HepG2 (cell line): ENCODE data around the gene IKBIP. TPM values are rescaled to one million over a fixed set of nuclear protein-coding genes. Genes with fewer than 3 reads are reported as not detected.
A peak's percentile ranks its signal among the peaks of the same experiment; 100 is the strongest.

ENCODE experiments used
- AKNA ChIP-seq: sonication (generic); formaldehyde crosslinking; IDR thresholded peaks from 2 replicates; pipeline ENCODE4 v1.4.0; 2020; ENCODE audit warnings: missing genetic modification reagents, borderline replicate concordance
- CBFB ChIP-seq: sonication (generic); formaldehyde crosslinking; IDR thresholded peaks from 2 replicates; pipeline ENCODE4 v1.4.0; 2020; ENCODE audit warnings: missing genetic modification reagents
- HNRNPL ChIP-seq: fragments of 200-400 bp; formaldehyde crosslinking; IDR thresholded peaks from 2 replicates; pipeline ENCODE4 v1.6.1; 2017; ENCODE audit warnings: mild to moderate bottlenecking, low read depth, low read length
- KMT2B ChIP-seq: IDR thresholded peaks from 2 replicates; pipeline ENCODE4 v1.6.1; 2016; ENCODE audit warnings: missing genetic modification reagents, missing compliant biosample characterization
- LBX2 ChIP-seq: sonication (generic); formaldehyde crosslinking; IDR thresholded peaks from 2 replicates; pipeline ENCODE4 v1.5.0; 2020; ENCODE audit warnings: missing genetic modification reagents, mild to moderate bottlenecking, borderline replicate concordance
- MIER2 ChIP-seq: IDR thresholded peaks from 2 replicates; pipeline ENCODE4 v1.6.1; 2016; ENCODE audit warnings: missing biosample characterization, missing genetic modification reagents
- MTF1 ChIP-seq: sonication (generic); formaldehyde crosslinking; IDR thresholded peaks from 2 replicates; pipeline ENCODE4 v1.5.0; 2020; ENCODE audit warnings: missing genetic modification reagents
- NRL ChIP-seq: sonication (generic); formaldehyde crosslinking; IDR thresholded peaks from 2 replicates; pipeline ENCODE4 v1.5.0; 2020; ENCODE audit warnings: missing genetic modification reagents, mild to moderate bottlenecking, moderate library complexity, borderline replicate concordance
- ZFP1 ChIP-seq: IDR thresholded peaks from 2 replicates; pipeline ENCODE4 v1.6.1; 2016
- ZNF703 ChIP-seq: sonication (generic); formaldehyde crosslinking; IDR thresholded peaks from 2 replicates; pipeline ENCODE4 v1.5.1; 2020; ENCODE audit warnings: missing genetic modification reagents, mild to moderate bottlenecking, moderate library complexity, borderline replicate concordance
- ZNF766 ChIP-seq: sonication (generic); formaldehyde crosslinking; IDR thresholded peaks from 2 replicates; pipeline ENCODE4 v1.5.0; 2020; ENCODE audit warnings: missing genetic modification reagents, borderline replicate concordance
- polyA plus RNA-seq, 8 experiments: library from polyadenylated mRNA; depleted of rRNA in 3 of 8; stranded (reverse) in 7 of 8; unstranded in 1 of 8; fragments of >200 nt; fragmentation: Illumina TruSeq in 4 of 8; extraction: Trizol in 4 of 8; gene quantifications; 2 replicates each; pipeline versions ENCODE4 v1.2.1 to v1.2.3, GENCODE V29; 2011 to 2016; ENCODE audit warnings: low read depth in 4 of 8, missing spikeins in 1 of 8, mixed read lengths in 1 of 8; ENCODE audit not compliant: insufficient read depth in 1 of 8
- total RNA-seq, 5 experiments: library from RNA; depleted of rRNA; stranded (reverse); fragments of >200 nt; fragmentation: Illumina TruSeq; extraction: Trizol; gene quantifications; 2 replicates each; pipeline ENCODE4 v1.2.3, GENCODE V29; 2016; ENCODE audit warnings: low read depth in 1 of 5
- TF ChIP-seq, protein P1 (sequence below): sonication (generic); formaldehyde crosslinking; conservative IDR thresholded peaks from 2 replicates; pipeline ENCODE4 v1.4.0; 2020; ENCODE audit warnings: missing genetic modification reagents
- TF ChIP-seq, protein P2 (sequence below): sonication (generic); formaldehyde crosslinking; IDR thresholded peaks from 2 replicates; pipeline ENCODE4 v1.5.1; 2020; ENCODE audit warnings: mild to moderate bottlenecking, missing genetic modification reagents
- TF ChIP-seq, protein P3 (sequence below): sonication (generic); formaldehyde crosslinking; IDR thresholded peaks from 2 replicates; pipeline ENCODE4 v1.4.0; 2020; ENCODE audit warnings: mild to moderate bottlenecking, missing genetic modification reagents

The IKBIP gene
- total and polyA plus RNA-seq, 2 of the 13 experiments (the other 11 are each of a cell fraction or from before 2014, with no cell fraction given), result 20.0 to 55.5 TPM

DNA sequence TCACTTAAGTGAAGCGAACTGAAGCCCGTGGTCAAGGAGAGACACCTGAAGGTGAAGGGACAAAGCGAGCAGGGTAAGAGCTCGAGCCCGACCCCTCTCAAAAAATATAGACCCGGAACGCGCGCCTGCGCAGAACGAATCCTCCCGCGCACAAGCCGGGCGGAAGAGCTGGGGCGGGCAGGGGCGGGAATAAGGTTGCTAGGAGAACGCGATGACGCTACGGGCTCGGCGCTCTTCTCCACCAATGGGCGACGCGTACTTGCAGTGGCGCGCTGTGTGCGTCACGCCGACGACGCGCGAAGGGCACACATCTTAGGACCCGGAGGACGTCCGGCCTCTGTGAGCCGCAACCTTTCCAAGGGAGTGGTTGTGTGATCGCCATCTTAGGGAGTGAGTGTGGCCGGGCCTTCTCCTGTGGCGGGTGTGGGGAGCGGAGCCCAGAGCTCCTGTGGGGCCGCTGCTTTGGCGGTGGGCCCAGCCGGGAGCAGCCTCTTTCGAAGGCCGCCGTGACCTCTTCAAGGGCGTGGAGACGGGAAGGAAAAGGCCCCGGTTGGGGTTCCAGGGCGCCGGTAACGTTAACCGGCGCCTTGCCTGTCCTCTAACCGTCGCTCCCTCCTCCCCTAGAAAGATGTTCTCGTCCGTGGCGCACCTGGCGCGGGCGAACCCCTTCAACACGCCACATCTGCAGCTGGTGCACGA, 51.1 kb downstream of the IKBIP start, which contains the start of gene SLC25A3 (continued):
- TF ChIP-seq ZNF766 (CRISPR knock-in tag), result peak; percentile 75; the same call in 1 of the 2 replicates
- TF ChIP-seq AKNA (CRISPR knock-in tag), result no peak
- TF ChIP-seq NRL (CRISPR knock-in tag), result peak; percentile 63
- TF ChIP-seq, protein P1, sequence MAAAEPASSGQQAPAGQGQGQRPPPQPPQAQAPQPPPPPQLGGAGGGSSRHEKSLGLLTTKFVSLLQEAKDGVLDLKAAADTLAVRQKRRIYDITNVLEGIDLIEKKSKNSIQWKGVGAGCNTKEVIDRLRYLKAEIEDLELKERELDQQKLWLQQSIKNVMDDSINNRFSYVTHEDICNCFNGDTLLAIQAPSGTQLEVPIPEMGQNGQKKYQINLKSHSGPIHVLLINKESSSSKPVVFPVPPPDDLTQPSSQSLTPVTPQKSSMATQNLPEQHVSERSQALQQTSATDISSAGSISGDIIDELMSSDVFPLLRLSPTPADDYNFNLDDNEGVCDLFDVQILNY (CRISPR knock-in tag), result peak; percentile 87
- no peak; the same call in 1 of the 2 replicates for TF ChIP-seq ZFP1
- TF ChIP-seq, protein P2, sequence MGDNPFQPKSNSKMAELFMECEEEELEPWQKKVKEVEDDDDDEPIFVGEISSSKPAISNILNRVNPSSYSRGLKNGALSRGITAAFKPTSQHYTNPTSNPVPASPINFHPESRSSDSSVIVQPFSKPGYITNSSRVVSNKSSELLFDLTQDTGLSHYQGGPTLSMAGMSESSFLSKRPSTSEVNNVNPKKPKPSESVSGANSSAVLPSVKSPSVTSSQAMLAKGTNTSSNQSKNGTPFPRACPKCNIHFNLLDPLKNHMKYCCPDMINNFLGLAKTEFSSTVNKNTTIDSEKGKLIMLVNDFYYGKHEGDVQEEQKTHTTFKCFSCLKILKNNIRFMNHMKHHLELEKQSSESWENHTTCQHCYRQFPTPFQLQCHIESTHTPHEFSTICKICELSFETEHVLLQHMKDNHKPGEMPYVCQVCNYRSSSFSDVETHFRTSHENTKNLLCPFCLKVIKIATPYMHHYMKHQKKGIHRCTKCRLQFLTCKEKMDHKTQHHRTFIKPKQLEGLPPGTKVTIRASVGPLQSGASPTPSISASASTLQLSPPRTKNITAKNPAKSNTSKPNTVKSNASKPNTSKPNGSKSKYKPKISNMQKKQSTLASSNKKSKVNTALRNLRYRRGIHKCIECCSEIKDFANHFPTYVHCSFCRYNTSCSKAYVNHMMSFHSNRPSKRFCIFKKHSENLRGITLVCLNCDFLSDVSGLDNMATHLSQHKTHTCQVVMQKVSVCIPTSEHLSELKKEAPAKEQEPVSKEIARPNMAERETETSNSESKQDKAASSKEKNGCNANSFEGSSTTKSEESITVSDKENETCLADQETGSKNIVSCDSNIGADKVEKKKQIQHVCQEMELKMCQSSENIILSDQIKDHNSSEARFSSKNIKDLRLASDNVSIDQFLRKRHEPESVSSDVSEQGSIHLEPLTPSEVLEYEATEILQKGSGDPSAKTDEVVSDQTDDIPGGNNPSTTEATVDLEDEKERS, result peak; percentile 61; the same call in 1 of the 2 replicates
- TF ChIP-seq HNRNPL, result 0 out of 2 replicates have a peak, but pooled peaks have one; percentile 30
- 0 out of 2 replicates have a peak, but pooled peaks have one; percentile 71 for TF ChIP-seq CBFB
- TF ChIP-seq LBX2 (CRISPR knock-in tag), result peak; percentile 30; the same call in 1 of the 2 replicates
- TF ChIP-seq, protein P3, sequence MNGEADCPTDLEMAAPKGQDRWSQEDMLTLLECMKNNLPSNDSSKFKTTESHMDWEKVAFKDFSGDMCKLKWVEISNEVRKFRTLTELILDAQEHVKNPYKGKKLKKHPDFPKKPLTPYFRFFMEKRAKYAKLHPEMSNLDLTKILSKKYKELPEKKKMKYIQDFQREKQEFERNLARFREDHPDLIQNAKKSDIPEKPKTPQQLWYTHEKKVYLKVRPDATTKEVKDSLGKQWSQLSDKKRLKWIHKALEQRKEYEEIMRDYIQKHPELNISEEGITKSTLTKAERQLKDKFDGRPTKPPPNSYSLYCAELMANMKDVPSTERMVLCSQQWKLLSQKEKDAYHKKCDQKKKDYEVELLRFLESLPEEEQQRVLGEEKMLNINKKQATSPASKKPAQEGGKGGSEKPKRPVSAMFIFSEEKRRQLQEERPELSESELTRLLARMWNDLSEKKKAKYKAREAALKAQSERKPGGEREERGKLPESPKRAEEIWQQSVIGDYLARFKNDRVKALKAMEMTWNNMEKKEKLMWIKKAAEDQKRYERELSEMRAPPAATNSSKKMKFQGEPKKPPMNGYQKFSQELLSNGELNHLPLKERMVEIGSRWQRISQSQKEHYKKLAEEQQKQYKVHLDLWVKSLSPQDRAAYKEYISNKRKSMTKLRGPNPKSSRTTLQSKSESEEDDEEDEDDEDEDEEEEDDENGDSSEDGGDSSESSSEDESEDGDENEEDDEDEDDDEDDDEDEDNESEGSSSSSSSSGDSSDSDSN, result peak; percentile 69
- TF ChIP-seq MIER2 (CRISPR knock-in tag), result no peak
- no peak for TF ChIP-seq MTF1
- TF ChIP-seq KMT2B, result peak; percentile 88
- no peak for TF ChIP-seq ZNF703 (CRISPR knock-in tag)
